Measurements from ENCODE around the gene LHX6.
A peak's percentile ranks its signal among the peaks of the same experiment; 100 is the strongest.

LHX6 gene

DNA sequence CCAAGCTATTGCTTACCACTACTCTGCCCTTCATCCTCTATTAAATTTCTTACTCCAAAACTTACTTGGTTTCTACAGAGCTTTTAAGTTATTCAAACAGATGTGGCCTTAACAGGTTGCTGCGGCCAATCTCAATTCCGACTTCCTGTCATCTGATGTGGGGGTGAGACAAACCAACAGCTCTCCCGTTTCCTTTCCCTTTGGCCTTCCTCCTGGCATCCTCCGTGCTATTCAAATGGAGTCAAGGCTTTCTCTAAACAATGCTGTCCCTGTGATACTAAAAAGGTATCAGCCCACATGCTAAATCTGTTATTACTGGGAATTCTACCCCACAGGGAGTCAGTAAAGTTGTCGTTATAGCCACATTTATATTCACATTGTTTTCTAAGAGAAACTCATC, 24.0 kb upstream of the LHX6 start:
- H3K27ac ChIP-seq = no peak overlapping the region
- TF ChIP-seq, protein P1, sequence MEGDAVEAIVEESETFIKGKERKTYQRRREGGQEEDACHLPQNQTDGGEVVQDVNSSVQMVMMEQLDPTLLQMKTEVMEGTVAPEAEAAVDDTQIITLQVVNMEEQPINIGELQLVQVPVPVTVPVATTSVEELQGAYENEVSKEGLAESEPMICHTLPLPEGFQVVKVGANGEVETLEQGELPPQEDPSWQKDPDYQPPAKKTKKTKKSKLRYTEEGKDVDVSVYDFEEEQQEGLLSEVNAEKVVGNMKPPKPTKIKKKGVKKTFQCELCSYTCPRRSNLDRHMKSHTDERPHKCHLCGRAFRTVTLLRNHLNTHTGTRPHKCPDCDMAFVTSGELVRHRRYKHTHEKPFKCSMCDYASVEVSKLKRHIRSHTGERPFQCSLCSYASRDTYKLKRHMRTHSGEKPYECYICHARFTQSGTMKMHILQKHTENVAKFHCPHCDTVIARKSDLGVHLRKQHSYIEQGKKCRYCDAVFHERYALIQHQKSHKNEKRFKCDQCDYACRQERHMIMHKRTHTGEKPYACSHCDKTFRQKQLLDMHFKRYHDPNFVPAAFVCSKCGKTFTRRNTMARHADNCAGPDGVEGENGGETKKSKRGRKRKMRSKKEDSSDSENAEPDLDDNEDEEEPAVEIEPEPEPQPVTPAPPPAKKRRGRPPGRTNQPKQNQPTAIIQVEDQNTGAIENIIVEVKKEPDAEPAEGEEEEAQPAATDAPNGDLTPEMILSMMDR (conservative IDR thresholded peaks at IDR 0.05) = no peak

DNA sequence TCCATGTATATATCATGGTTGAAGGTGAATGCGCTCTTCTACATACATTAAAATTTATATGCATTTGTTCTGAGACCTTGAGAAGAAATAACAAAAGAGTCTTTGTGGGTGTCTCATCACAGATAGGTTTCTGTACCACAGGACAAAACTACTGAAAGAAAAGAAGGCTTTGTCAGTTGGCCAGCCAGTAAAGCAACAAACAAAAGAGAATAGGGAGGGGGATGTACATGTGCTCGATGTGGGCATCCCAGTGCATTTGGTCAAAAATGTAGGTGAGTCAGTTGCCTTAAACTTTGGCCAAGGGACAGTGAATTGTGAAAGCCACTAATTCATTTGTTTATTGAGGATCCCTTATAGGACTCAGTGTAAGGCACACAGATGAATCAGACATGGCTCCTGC, 22.6 kb upstream of the LHX6 start:
- H3K27ac ChIP-seq = no peak overlapping the region
- TF ChIP-seq, protein P1 (conservative IDR thresholded peaks at IDR 0.05) = no peak

DNA sequence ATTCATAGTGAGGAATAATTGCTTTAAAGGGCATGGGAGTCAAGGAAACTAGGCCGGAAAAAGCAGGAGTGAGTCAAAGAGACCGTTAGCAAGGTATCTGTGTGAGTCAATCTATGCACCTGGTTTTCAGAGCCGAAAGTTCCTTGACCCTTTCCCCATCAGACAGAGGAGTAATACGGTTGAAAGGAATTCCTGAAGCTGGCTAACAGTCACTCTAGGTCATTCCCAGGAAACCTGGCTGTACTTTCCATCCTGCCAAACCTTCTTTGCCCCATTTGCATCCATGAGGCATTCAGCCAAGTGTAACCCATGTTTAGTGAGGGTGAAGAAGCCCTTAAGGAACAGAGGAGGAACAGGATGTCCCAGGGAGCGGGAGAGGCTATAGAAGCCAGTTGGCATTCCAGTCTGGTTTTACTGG, 19.7 kb upstream of the LHX6 start:
- peak overlapping the region; percentile 52 for H3K27ac ChIP-seq

DNA sequence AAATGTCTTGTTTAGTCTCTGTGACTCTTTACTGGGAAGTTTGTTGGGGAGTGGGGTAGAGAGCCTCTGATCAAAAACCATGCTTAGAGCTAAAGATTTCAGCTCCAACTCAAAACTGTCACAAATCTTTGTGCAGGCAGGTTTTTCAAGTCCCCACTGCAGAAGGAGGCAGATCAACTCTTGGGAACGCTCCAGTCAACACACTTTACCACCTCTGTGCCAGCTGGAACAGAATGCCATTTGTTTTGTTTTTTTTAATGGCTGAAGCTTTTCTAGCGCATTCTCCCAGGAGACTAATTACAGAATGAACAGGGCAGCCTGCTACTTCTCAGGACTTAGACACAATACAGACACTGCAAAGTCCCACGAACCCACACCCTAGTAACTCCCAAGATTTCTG, 17.9 kb upstream of the LHX6 start:
- peak overlapping the region; percentile 52 for H3K27ac ChIP-seq
- TF ChIP-seq, protein P1 (conservative IDR thresholded peaks at IDR 0.05) = no peak

More for the DNA sequence above, 19.7 kb upstream of the LHX6 start:
- TF ChIP-seq, protein P1 (conservative IDR thresholded peaks at IDR 0.05) = no peak

DNA sequence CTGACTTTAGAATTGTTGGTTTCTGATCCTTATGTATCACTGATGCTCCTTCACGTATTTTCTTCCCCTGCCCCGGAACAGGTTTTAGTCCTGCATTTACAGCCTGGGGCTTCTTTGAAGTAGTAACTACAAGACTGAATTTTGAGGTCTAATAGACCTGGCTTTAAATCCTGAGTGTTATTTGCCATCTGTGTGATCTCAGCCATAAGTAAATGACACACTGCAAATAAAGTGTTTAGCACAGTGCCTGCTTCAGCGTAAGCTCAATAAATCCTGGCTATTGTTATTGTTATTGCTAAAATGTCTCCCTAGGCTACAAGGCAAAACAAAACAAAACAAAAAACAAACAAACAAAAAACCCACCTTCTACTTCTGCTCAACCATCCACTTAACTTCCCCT, 15.6 kb upstream of the LHX6 start:
- H3K27ac ChIP-seq = no peak overlapping the region
- TF ChIP-seq, protein P1 (conservative IDR thresholded peaks at IDR 0.05) = no peak

DNA sequence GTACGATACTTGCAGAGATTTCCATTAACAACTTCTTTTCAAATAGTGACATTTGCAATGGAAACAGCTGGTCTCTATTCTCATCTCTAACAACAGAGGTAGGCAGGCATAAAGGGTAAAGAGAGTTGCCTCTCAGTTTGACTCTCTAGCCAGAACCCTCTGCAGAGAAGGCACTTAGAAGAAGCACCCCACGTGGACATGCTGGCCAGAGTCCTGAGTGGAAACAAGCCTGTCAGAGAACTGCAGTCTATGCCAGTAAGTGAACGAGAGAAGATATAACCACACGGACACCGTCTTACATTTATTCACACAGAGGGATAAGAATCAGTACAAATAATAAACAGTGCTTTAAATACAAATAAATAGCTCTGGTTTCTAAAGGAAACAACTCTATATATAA, 11.0 kb upstream of the LHX6 start:
- TF ChIP-seq, protein P1 (conservative IDR thresholded peaks at IDR 0.05) = no peak
- H3K27ac ChIP-seq = no peak overlapping the region

DNA sequence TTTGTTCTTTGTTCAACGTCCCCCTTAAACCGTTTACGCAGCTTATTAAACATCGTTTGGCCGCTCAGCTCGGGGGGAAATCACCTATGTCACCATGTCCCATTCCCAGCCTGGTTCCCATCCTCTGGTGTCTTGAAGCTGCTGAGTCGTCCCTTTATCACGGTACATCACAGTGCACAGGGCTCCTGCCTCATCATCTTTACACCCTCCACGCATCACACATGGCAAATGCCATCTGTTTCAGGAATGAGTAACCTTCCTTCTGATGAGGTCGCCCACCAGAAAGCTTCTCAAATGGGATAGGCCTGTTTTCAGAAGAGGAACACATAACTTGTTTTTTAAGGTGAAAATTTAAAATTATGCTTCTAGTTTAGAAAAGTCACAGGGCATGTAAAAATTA, 7.9 kb upstream of the LHX6 start:
- TF ChIP-seq, protein P1 (conservative IDR thresholded peaks at IDR 0.05) = no peak
- H3K27ac ChIP-seq = no peak overlapping the region

Data from VCaP (cell line).